Mucosa of gallbladder (tissue), 1 donor: ENCODE results near the gene PANX2. TPM values are rescaled to one million over a fixed set of nuclear protein-coding genes. Genes with fewer than 3 reads are reported as not detected.
A peak's percentile ranks its signal among the peaks of the same experiment; 100 is the strongest.
"Not testable (repeated sequence)": the region's sequence is repeated elsewhere in the genome, so short reads cannot be mapped to it uniquely, and the experiment has no call there.

ENCODE experiments used
- DNase-seq: peaks from one replicate; pipeline ENCODE4 v3.0.0-alpha.2; 2020; ENCODE audit warnings: low spot score
- total RNA-seq: library from RNA; stranded (reverse); gene quantifications from one replicate; pipeline ENCODE4 v1.2.1, GENCODE V29; 2021
- donor health status: DM: no; HTN: no; CAD: no.

Gene PANX2
- total RNA-seq, 1 donor from 2014 or later, result 0.95 TPM

GRCh38 chr22:50197856-50198623 is 27.5 kb downstream of the PANX2 start:
- DNase-seq, result no peak

GRCh38 chr22:50198624-50199017 is 28.1 kb downstream of the PANX2 start:
- DNase-seq, result no peak

GRCh38 chr22:50199251-50199721 is 28.8 kb downstream of the PANX2 start:
- DNase-seq, result no peak

GRCh38 chr22:50199829-50200460 is 29.4 kb downstream of the PANX2 start:
- no peak for DNase-seq

GRCh38 chr22:50200461-50201190 is 30.1 kb downstream of the PANX2 start, which contains the start of gene SELENOO:
Gene SELENOO (plus strand): TSS chr22:50201011. CDS start chr22:50201037, 26 bp downstream.
- DNase-seq, result peak; percentile 90

- DNase-seq, result no peak
These were observed 30.9 kb downstream of the PANX2 start for GRCh38 chr22:50201191-50202129.

- DNase-seq, result no peak
These were observed 31.7 kb downstream of the PANX2 start for GRCh38 chr22:50202130-50202666.

GRCh38 chr22:50203288-50203687 is 32.8 kb downstream of the PANX2 start:
- DNase-seq, result no peak

- no peak for DNase-seq
These were observed 34.0 kb downstream of the PANX2 start for GRCh38 chr22:50204571-50204970.

- not testable (repeated sequence) for DNase-seq
These were observed 34.5 kb downstream of the PANX2 start for GRCh38 chr22:50204998-50205397.

GRCh38 chr22:50205781-50206569 is 35.4 kb downstream of the PANX2 start:
- no peak for DNase-seq

- DNase-seq, result no peak
These were observed 36.1 kb downstream of the PANX2 start for GRCh38 chr22:50206599-50206998.

GRCh38 chr22:50207383-50208140 is 37.0 kb downstream of the PANX2 start:
- no peak for DNase-seq

GRCh38 chr22:50208430-50208938 is 38.0 kb downstream of the PANX2 start:
- DNase-seq, result no peak

GRCh38 chr22:50208939-50209892 is 38.7 kb downstream of the PANX2 start:
- no peak for DNase-seq

- peak; percentile 66 for DNase-seq
These were observed 39.4 kb downstream of the PANX2 start for GRCh38 chr22:50209893-50210292.

GRCh38 chr22:50210378-50211139 is 40.0 kb downstream of the PANX2 start:
- DNase-seq, result no peak
